Hematopoietic multipotent progenitor cell (in vitro differentiated cells): ENCODE measurements around the gene SND1. TPM values are rescaled to one million over a fixed set of nuclear protein-coding genes. Genes with fewer than 3 reads are reported as not detected.

Experiments used
- DNase-seq, 3 donors: peaks; one replicate each; pipeline ENCODE4 v3.0.0-alpha.2; 2011 to 2015; ENCODE audit warnings: low read depth in 2 of 3, low spot score in 2 of 3
- total RNA-seq: library from RNA; depleted of rRNA; stranded (reverse); fragments of >200 nt; gene quantifications from one replicate; pipeline ENCODE4 v1.2.3, GENCODE V29; 2012

The SND1 gene
- total RNA-seq, 1 donor = 165 TPM

- no peak for DNase-seq
Observed at GRCh38 chr7:128117691-128118090, 465.7 kb downstream of the SND1 start.

- no peak for DNase-seq
Observed at GRCh38 chr7:128119036-128119435, 467.0 kb downstream of the SND1 start.

GRCh38 chr7:128120116-128120515, 468.1 kb downstream of the SND1 start:
- no peak for DNase-seq

GRCh38 chr7:128120976-128121490, 469.0 kb downstream of the SND1 start:
- no peak for DNase-seq

- DNase-seq = peak in 1 of 3 donors; percentile 45
Observed at GRCh38 chr7:128121711-128122530, 469.9 kb downstream of the SND1 start.

- DNase-seq = no peak
Observed at GRCh38 chr7:128122576-128123290, 470.7 kb downstream of the SND1 start.

- no peak for DNase-seq
Observed at GRCh38 chr7:128123291-128124037, 471.5 kb downstream of the SND1 start.

GRCh38 chr7:128124786-128125185, 472.8 kb downstream of the SND1 start:
- peak in 1 of 3 donors; percentile 44 for DNase-seq

- DNase-seq = no peak
Observed at GRCh38 chr7:128125816-128126215, 473.8 kb downstream of the SND1 start.

GRCh38 chr7:128128401-128128800, 476.4 kb downstream of the SND1 start:
- DNase-seq = no peak

- DNase-seq = no peak
Observed at GRCh38 chr7:128129224-128129864, 477.4 kb downstream of the SND1 start.

- no peak for DNase-seq
Observed at GRCh38 chr7:128131115-128131514, 479.1 kb downstream of the SND1 start.

GRCh38 chr7:128131731-128132130, 479.7 kb downstream of the SND1 start:
- no peak for DNase-seq

- DNase-seq = no peak
Observed at GRCh38 chr7:128132426-128133069, 480.6 kb downstream of the SND1 start.

- no peak for DNase-seq
Observed at GRCh38 chr7:128135159-128135514, 483.1 kb downstream of the SND1 start.

GRCh38 chr7:128135515-128136214, 483.7 kb downstream of the SND1 start:
- peak; percentile 53 to 55 (median 54) for DNase-seq

GRCh38 chr7:128136215-128136597, 484.2 kb downstream of the SND1 start:
- no peak for DNase-seq

GRCh38 chr7:128137181-128137580, 485.2 kb downstream of the SND1 start:
- DNase-seq = peak in 1 of 3 donors; percentile 26

- no peak for DNase-seq
Observed at GRCh38 chr7:128139406-128139805, 487.4 kb downstream of the SND1 start.
